ENCODE results near the gene ATXN2.

ATXN2 gene

DNA sequence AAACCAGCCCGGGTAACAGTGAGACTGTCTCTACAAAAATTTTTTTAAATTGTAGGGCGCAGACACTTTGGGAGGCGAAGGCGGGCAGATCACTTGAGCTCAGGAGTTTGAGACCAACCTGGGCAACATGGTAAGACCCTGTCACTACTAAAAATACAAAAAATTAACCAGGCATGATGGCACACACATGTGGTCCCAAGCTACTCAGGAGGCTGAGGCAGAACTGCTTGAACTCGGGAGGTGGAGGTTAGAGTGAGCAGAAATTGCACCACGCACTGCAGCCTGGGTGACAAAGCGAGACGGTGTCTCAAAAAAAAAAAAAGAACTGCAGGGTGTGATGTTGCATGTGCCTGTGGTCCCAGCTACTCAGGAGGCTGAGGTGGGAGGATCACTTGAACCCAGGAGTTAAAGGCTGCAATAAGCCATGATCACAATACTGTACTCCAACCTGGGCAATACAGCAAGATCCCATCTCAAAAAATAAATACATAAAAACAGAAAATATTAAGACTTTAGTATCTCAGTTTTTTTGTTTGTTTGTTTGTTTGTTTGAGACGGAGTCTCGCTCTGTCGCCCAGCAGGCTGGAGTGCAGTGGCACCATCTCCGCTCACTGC is 16.9 kb downstream of the ATXN2 start:
- Histone ChIP-seq H3K27me3 (no peaks in the 10 kb centered on the region), H3K4me3 (ENCODE audit: low read depth, low read length) (no peak overlapping the region), H3K36me3 (peaks cover 8% of the 10 kb centered on the region), H3K9me3 (no peaks in the 10 kb centered on the region), H3K4me1 (peaks cover 3% of the 10 kb centered on the region; the same call in 1 of the 2 replicates)
- TF ChIP-seq, protein P1, sequence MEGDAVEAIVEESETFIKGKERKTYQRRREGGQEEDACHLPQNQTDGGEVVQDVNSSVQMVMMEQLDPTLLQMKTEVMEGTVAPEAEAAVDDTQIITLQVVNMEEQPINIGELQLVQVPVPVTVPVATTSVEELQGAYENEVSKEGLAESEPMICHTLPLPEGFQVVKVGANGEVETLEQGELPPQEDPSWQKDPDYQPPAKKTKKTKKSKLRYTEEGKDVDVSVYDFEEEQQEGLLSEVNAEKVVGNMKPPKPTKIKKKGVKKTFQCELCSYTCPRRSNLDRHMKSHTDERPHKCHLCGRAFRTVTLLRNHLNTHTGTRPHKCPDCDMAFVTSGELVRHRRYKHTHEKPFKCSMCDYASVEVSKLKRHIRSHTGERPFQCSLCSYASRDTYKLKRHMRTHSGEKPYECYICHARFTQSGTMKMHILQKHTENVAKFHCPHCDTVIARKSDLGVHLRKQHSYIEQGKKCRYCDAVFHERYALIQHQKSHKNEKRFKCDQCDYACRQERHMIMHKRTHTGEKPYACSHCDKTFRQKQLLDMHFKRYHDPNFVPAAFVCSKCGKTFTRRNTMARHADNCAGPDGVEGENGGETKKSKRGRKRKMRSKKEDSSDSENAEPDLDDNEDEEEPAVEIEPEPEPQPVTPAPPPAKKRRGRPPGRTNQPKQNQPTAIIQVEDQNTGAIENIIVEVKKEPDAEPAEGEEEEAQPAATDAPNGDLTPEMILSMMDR (IDR thresholded peaks at IDR 0.05; ENCODE audit: low read depth, low read length) = no peak
- no peak for DNase-seq

DNA sequence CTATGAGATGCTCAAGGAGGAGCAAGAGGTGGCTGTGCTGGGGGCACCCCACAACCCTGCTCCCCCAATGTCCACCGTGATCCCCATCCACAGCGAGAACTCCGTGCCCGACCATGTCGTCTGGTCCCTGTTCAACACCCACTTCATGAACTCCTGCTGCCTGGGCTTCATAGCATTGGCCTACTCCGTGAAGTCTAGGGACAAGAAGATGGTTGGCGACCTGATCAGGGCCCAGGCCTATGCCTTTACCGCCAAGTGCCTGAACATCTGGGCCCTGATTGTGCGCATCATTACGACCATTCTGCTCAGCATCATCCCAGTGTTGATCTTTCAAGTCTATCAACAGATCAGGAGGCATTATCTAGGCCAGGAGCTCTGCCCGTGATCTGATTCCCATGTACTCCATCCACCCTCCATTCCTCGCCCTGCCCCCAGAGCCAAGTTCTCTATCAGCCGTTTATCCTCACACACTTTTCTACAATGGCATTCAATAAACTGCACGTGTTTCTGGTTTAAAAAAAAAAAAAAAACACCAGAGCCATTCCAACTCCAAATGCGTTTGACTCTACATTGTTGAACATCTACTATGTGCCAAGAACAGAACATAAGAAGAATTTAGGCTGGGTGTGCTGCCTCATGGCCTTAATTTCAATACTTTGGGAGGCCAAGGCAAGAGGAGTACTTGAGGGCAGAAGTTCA is 17.5 kb downstream of the ATXN2 start:
- Histone ChIP-seq H3K9me3 (no peaks in the 10 kb centered on the region), H3K4me3 (ENCODE audit: low read depth, low read length) (no peak overlapping the region), H3K36me3 (peaks cover 8% of the 10 kb centered on the region), H3K4me1 (peaks cover 3% of the 10 kb centered on the region; the same call in 1 of the 2 replicates), H3K27me3 (no peaks in the 10 kb centered on the region)
- TF ChIP-seq, protein P1 (IDR thresholded peaks at IDR 0.05; ENCODE audit: low read depth, low read length) = no peak
- DNase-seq = no peak

DNA sequence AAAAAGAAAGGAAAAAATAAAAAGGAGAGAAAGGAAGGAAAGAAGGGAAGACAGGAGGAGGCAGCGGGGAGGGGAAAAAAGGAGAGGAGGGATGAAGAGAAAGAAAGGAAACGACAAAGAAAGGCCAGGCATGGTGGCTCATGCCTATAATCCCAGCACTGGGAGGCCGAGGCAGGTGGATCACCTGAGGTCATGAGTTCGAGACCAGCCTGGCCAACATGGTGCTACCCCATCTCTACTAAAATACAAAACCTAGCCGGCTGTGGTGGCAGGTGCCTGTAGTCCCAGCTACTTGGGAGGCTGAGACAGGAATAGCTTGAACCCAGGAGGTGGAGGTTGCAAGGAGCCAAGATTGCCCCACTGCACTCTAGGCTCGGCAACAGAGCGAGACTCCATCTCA is 18.4 kb downstream of the ATXN2 start:
- TF ChIP-seq, protein P1 (IDR thresholded peaks at IDR 0.05; ENCODE audit: low read depth, low read length) = no peak
- Histone ChIP-seq H3K36me3 (peaks cover 8% of the 10 kb centered on the region), H3K4me1 (peaks cover 3% of the 10 kb centered on the region; the same call in 1 of the 2 replicates), H3K9me3 (no peaks in the 10 kb centered on the region), H3K4me3 (ENCODE audit: low read depth, low read length) (no peak overlapping the region), H3K27me3 (no peaks in the 10 kb centered on the region)
- no peak for DNase-seq

DNA sequence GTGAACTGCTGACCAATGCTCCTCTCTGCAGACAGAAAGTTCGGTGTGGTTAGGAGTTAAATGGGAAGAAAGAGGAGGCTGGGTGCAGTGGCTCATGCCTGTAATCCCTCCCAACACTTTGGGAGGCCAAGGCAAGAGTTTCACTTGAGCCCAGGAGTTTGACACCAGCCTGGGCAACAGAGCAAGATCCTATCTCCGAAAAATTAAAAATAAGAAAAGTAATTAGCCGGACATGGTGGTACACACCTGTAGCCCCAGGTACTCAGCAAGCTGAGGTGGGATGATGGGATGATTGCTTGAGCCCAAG is 19.0 kb downstream of the ATXN2 start:
- Histone ChIP-seq H3K27me3 (no peaks in the 10 kb centered on the region), H3K36me3 (peaks cover 8% of the 10 kb centered on the region), H3K4me3 (ENCODE audit: low read depth, low read length) (no peak overlapping the region), H3K4me1 (peaks cover 3% of the 10 kb centered on the region; the same call in 1 of the 2 replicates), H3K9me3 (no peaks in the 10 kb centered on the region)
- TF ChIP-seq, protein P1 (IDR thresholded peaks at IDR 0.05; ENCODE audit: low read depth, low read length) = no peak
- DNase-seq = no peak

DNA sequence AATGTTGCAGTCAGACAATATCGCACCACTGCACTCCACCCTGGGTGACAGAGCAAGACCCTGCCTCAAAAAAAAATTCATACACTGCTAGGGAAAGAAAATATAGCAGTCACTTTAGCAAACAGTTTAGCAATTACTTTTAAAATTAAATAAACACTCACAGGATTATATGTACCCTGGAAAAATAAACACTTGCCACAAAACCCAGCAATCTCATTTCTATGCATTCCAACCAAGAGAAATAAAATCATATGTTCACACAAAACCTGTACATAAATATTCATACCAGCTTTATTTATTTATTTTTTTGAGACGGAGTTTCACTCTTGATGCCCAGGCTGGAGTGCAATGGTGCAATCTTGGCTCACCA is 20.2 kb downstream of the ATXN2 start:
- Histone ChIP-seq H3K27me3 (no peaks in the 10 kb centered on the region), H3K9me3 (no peaks in the 10 kb centered on the region), H3K4me3 (ENCODE audit: low read depth, low read length) (no peak overlapping the region), H3K4me1 (peaks cover 3% of the 10 kb centered on the region; the same call in 1 of the 2 replicates), H3K36me3 (peaks cover 8% of the 10 kb centered on the region)
- no peak for DNase-seq
- TF ChIP-seq, protein P1 (IDR thresholded peaks at IDR 0.05; ENCODE audit: low read depth, low read length) = no peak

DNA sequence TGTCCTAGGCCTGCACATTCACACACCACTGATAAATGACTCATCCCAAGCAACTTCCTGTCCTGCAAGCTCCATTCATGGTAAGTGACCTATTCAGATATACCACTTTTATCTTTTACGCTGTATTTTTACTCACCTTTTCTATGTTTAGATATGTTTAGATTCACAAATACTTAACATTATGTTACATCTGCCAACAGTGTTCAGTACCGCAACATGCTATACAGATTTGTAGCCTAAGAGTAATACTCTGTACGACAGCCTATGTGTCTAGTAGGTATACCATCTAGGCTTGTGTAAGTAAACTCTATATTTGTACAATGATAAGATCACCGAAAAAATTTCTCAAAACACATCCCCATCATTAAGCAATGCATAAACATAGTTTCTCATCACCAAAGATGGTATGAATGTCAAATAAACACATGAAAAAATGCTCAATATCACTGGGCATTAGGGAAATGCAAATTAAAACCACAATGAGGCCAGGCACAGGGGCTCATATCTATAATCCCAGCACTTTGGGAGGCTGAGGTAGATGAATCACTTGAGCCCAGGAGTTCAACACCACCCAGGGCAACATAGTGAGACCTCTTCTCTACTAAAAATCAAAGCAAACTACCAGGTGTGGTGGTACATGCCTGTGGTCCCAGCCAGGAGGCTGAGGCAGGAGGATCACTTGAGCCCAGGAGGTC is 20.7 kb downstream of the ATXN2 start:
- H3K36me3 ChIP-seq = peaks cover 8% of the 10 kb centered on the region
- no peak for DNase-seq
- H3K4me1 ChIP-seq = peaks cover 3% of the 10 kb centered on the region; the same call in 1 of the 2 replicates
- H3K4me3 ChIP-seq (ENCODE audit: low read depth, low read length) = no peak overlapping the region
- H3K9me3 ChIP-seq = no peaks in the 10 kb centered on the region
- TF ChIP-seq, protein P1 (IDR thresholded peaks at IDR 0.05; ENCODE audit: low read depth, low read length) = no peak
- no peaks in the 10 kb centered on the region for H3K27me3 ChIP-seq

Data from BE2C (cell line).